22Rv1 (cell line): ENCODE results near the gene BRI3BP.

ENCODE experiments used
- ZFX ChIP-seq: fragments of 450-650 bp; IDR thresholded peaks from 2 replicates; pipeline ENCODE4 v1.6.1; 2017; ENCODE audit warnings: antibody characterized with exemption, borderline replicate concordance
- TF ChIP-seq, protein P1 (sequence below): fragments of 450-650 bp; IDR thresholded peaks from 2 replicates; pipeline ENCODE4 v1.5.1; 2017; ENCODE audit warnings: mild to moderate bottlenecking

DNA sequence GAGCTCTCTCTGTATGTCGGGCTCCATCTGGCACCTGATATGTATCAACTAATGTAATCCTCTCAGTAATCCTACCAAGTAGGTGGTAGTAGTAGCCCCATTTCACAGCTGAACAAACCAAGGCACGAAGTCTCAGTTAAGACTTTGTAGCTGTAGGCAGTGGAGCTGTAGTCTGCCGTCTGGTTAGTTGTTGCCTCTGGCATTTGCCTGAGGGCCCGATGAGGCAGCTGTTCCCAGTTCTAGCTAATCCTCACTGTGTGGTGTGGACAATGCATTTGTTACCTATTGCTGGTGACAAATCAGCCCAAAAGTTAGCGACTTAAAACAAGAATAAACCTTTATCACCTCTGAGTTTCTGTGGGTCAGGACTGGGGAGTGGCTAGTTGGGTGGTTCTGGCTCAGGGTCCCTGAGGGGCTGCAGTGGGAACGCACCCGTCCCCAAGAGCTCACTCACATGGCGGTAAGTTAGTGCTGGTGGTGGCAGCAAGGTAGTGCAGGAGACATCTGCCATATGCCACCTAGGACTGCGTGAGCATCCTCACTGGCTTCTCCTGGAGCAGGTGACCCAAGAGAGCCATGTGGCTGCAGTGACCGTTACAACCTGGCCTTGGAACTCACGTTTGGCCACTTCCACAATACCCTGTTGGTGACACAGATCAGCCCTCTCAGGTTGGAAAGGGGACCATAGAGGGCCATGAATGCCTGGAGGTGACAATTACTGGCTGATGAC, 77.4 kb downstream of the BRI3BP start:
- TF ChIP-seq, protein P1, sequence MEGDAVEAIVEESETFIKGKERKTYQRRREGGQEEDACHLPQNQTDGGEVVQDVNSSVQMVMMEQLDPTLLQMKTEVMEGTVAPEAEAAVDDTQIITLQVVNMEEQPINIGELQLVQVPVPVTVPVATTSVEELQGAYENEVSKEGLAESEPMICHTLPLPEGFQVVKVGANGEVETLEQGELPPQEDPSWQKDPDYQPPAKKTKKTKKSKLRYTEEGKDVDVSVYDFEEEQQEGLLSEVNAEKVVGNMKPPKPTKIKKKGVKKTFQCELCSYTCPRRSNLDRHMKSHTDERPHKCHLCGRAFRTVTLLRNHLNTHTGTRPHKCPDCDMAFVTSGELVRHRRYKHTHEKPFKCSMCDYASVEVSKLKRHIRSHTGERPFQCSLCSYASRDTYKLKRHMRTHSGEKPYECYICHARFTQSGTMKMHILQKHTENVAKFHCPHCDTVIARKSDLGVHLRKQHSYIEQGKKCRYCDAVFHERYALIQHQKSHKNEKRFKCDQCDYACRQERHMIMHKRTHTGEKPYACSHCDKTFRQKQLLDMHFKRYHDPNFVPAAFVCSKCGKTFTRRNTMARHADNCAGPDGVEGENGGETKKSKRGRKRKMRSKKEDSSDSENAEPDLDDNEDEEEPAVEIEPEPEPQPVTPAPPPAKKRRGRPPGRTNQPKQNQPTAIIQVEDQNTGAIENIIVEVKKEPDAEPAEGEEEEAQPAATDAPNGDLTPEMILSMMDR, result no peak
- no peak for TF ChIP-seq ZFX
